DMS53 treated with DMSO at 0.1 percent for 48 hours (cell line): ENCODE data around the gene IGSF3.
A peak's percentile ranks its signal among the peaks of the same experiment; 100 is the strongest.
"Not testable (repeated sequence)": the region's sequence is repeated elsewhere in the genome, so short reads cannot be mapped to it uniquely, and the experiment has no call there.

Source experiments
- DNase-seq: peaks from one replicate; lab custom pipeline; 2025; ENCODE audit not compliant: unreplicated experiment; lab: John Stamatoyannopoulos, UW

The IGSF3 gene

DNA sequence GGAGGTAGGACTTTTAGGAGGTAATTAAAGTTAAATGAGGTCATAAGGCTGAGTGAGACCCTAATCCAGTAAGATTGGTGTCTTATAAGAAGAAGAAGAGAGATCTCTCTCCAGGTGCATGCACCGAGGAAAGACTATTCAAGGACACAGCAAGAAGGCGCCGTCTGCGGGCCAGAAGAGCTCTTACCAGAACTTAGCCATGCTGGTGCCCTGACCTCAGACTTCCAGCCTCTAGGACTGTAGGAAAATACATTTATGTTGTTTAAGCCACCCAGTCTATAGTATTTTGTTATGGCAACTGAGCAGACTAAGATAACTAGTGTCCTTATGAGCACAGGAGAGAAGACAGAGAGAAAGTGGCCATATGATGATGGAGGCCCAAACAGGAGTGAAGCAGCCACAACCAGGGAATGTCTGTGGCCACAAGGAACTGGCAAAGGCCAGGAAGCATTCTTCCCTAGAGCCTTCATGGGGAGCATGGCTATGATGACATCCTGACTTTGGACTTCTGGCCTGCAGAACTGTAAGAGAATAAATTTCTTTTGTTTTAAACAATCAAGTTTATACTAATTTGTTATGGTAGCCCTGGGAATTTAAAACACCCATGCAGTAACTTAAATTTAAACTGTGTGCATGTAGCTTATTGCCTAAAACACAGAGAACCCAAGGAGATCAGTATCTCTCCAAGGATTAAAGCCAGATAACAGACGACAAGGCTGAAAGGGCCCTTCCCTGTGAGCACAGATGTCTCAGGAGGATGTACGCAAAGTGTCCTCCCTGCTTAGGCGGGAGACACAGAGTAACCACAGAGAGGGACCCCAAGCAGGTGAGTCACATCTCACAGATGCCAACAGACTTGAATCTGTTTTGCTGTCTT is 86.8 kb downstream of the IGSF3 start:
- no peak for DNase-seq

DNA sequence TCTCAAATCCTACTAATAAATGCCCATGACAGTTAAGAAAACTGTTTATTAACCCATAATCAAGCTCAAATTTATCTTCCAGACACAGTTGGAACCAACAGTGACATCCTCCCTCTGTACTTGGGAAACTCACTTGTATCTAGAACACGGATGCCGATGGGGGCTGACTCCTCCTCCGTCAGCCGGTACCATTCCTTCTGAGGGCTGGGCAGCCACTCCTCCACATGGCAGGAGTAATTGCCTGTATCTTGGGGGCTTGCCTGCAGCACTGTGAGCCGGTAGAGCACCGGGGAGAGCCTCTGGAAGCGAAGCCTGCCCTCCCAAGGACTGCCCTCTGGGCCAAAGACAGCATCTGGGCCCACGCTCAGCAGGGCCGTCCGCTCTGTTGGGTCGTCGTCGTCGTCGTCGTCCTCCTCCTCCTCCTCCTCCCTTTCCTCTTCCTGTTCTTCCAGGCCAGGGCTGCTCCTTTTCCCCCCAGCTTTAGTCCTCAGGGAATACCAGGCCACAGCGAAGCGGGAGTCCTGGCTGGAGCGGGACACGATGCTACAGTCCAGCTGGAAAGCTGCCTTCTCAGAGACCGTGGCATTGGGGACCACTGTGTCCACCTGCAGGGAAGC is 88.2 kb downstream of the IGSF3 start:
- DNase-seq: no peak

DNA sequence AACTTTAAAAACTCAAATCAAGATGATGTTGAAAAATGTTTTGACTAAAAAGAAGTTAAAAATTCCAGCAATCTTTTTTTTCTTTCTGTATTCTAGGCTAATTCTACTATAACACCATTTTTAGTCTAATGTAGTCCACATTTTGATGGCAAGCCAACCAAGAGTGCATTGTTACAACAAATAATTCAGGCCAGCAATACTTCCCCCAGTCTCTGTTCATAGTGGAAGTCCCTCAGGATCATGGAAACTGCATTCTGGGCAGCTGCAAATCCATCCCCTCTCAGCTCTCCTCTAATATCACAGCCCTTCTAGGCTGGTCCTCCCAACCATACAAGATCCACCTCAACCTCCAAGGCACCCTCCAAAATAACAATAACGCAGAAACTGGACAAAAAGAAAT is 89.0 kb downstream of the IGSF3 start:
- DNase-seq: no peak

DNA sequence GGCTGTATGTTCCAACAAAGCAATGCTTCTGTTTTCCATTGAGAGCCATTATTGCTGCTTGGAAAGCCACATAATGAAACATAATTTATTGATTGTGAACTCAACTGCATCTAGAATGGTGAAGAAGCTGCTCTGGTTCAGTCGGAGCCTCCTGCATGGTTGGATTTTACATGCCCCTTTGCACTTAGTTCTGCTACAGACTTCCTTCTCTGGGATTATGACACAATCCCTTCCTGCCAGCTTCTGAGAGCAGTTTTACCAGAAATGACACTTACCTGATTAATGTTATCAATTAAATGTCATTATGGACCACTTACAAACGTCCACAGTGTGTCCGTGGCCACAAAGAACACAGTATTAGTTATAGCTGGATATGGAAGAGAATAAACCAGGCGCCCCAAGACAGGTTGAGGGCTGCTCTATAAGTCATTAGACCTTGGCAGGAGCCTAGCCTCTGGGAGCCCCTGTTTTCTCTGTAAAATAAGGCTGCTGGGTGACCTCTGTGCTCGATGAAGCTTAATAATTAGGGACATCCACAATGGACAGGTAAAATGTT is 89.7 kb downstream of the IGSF3 start:
- no peak for DNase-seq

DNA sequence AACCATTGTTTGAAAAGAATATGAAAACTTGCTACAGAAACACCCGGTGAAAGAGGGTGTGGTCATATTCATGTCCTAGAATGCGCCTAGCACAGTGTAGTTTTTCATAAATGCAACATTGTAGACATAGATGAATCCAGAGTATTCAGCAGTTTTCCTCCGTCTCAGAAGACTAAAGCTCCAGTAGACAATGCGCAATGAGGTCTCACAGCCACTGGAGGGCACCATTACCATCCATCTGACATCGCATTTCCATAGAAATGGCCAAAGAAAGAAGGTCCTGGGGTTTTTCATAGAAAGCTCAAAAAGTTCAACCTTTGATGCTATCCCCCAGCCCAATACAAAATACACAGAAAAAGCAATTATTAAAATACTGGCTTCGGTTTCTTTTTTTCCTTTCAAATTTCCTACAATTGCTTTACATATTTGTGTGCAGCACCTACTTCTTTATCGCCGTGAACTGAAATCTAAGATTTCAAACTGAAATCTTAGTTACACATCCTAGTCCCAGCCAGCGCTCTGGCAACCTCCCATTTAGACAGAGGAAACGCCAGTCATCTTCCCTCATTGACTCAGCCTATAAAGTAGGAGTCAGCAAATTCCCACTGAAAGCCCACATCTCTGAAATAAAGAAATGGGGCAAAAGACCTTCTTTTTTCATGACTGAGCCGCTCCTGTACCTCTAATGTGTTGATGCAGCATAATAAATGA is 92.8 kb downstream of the IGSF3 start:
- peak; percentile 16 for DNase-seq

DNA sequence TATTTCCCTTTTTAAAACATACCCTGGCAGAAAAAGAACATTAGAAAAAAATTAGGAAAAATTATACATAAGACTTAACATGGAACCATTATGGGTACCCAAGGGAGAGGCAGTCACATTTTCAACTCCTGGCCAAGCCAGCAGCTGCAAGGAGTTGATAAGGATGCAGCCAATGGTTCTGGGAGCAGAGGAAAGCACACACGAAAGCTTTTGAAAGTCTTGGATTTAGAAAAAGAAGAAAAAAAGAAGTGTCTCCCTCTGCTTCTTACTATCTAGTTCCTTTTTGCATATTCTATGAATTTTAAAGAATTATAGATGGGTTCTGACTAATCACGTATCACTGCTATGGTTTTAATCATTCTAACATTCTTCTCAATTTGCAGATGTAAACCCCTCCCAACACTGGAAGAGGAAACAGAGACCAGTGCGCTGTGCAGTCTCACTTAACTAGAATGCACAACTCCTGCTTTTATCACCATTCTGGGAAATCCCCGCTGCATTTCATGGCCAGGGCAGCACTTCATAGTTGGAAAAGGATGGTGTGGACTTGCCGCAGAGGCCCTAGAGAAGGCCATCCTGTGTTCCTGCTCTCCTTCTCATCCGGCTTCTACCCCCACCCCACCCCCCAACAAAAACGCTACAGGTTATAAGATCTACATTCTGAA is 94.0 kb downstream of the IGSF3 start:
- DNase-seq: no peak

DNA sequence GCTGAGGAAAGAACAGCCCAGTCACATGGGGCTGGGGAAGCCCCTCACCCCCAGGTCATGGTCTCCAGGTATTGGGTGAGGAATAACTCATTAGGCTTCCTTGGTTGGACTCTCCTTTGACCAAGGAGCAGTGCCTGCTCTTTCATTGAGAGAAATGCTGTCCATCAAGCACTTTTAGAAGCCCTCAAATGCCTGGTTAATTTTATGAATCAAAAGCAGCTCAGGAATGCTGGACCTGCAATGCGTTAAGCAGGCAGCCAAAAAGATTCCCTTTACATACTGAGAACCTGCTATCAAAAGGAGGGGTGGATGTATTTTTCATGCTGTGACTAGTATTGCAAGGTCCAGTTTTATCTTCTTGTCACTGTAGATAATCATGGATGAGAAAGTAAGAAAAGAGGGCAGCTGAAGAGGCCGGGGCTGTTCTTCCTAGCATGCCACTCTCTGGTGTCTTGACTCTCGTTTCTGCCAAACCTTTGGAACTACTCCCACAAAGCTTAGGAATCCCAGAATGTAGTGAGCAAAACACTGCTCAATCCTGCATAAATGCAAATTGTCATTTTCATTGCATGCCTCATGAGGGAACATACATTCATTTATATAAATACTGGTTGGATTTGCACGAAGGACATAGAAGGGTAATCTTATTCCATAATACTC is 94.6 kb downstream of the IGSF3 start:
- no peak for DNase-seq

DNA sequence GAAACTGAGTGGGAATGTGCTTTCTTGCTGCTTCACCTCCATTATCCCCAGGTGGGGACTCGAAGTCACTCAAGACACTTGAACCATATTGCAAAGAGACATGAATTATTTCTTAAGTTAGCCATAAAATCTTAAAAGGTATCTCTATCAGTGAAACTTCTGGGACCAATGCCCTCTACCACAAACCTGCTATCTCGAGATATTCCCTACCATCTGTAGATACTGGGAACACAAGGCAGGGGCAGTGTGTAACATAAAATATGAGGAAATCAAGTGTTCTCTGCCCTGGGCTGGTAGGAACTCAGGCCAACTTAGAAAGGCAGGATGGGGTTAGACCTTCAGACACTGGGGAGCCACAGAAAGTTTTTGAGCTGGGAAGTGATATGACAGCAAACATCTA is 95.4 kb downstream of the IGSF3 start:
- no peak for DNase-seq

DNA sequence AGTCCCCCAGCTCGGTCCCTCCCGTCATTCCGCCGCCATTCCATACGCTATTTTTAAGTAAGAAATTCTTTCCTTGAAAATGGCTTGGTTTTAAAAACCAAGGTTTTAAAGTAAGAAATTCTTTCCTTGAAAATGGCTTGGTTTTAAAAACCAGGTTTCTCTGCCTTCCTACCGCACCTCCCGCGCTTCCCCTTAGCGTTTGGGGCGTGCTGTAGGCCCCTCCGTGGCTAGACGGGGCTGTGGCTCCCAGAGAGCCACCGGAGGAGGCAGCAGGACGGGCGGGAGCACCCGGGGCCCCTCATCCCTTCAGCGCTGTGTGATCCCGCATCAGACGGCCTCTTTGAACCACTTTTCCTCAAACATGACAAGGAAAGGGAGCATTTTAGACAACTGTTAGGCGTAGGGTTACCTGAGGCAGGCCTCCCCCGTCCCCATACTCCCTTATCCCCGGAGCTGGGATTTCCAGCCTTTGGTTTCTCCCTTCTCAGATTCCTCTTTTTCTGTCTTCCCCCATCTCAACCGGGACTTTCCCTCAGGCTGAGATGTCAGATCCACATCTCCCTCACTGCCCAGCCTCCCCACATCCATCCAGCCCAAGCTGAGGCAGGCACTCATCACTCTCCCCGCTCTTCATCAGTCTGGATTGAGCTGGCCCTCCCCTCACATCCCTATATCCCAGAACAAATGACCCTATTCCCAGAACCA is 96.2 kb downstream of the IGSF3 start:
- no peak for DNase-seq

DNA sequence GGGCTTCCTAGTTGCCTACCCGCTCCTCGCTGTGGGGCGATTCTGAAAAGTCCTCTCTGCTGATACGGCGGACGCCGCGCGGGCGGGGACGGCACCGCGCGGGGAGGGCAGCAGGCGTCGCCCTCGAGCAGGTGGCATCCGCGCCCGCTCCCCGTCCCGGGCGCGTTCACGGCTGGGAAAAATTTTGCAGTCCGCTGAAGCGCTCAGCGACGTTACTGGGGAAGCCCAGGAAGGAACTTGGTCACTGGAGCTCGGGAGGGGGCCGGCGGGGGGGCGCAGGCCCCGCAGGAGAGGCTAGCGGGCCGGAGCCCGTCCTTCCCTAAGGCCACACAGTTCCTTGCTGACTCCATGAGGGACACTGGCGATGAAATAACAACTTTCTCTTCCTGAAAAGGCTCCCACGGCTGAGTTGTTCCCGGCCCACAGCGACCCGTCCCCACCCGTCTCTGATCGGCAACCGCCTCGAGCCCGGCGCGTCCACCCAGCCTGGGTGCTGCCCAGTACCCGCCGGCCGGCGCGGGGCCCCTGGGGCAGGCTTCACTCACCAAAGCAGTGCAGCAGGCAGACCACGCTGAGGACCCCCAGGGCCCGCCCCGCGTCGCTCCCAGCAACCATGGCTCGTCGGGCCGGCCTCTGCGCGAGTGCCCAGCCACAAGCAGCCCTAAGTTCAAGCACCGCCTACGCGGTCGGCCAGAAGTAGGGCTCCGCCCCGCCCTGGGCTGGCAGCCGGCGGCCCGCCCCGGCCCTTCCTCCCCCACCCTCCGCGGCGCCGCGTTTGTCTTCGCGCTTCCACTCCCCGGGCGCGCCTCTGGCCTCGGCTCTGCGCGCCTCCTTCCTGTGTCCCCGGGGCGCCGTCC is 96.9 kb downstream of the IGSF3 start, which contains the start of gene CD58:
TSS of gene CD58 (minus strand) at position 669 of the 857 bp plus-strand sequence. CDS start at position 615, 54 bp downstream.
- DNase-seq: peak; percentile 35

DNA sequence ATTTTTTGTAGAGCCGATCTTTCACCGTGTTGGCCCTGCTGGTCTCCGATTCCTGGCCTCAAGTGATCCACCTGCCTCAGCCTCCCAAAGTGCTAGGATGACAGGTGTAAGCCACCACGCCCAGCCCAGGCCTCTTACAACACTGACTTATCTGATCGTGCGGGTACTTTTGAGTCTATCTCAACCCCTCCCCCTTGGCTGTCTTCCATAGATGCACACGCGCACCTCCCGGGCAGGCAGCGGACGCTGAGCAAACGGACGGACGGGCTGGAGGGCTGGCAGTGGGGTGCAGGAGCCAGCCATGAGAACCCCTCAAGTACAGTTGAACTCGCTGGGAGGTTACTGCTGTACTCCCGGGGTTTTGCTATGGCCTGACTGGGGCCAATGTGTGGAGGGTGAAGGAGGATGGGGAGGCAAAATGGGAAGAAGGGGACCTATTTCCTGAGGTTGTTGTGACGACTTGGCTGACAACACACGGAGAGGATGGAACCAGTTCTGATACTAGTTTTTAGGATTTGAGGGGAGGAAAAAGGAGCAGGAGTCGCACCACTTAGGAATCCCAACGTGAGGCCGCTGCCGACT is 97.7 kb downstream of the IGSF3 start:
- DNase-seq: no peak

DNA sequence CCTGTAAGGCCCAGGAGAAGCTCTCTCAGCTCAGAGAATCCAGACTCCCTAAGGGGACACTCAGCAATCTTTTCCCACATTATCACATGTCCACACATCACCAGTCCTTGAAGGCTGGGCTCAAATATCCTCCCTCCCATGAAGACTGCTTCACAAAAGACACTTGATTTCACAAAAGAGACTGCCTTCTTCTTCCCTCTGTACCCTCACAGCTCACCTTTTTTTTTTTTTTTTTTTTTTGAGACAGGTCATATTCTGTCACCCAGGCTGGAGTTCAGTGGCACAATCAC is 98.2 kb downstream of the IGSF3 start:
- DNase-seq: no peak

DNA sequence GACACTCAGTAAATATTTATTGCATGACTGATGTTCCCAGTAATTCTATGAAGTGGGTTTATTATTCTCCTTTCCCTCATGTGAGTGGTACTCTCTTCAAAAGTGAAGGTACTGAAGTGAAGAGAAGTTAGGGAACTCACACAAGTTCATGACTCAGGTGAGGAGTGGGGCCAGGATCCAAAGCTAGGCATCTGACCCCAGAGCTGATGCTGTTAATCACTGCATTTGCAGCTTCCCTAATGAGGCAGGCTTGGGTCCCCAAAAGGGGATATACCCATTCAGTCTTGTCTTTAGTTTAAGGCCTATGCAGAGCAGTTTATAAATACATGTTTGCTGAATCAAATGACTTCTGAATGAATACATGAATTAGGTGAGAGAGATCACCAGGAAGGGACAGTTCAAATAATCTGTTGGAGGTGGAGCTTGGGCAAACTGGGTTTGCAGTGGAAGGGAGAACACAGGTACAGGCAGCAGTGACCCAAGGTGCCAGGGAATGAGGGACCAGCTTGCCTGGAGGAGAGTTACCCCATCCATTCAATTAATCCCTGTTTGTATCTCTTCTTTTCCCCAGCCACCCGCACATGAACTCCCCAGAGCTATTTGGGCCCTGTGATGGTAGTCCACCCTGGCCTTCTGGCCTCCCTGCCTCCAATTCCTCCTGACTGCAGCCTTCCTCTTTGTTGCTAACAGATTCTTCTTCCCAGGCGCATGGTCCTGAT is 98.7 kb downstream of the IGSF3 start:
- DNase-seq: no peak

DNA sequence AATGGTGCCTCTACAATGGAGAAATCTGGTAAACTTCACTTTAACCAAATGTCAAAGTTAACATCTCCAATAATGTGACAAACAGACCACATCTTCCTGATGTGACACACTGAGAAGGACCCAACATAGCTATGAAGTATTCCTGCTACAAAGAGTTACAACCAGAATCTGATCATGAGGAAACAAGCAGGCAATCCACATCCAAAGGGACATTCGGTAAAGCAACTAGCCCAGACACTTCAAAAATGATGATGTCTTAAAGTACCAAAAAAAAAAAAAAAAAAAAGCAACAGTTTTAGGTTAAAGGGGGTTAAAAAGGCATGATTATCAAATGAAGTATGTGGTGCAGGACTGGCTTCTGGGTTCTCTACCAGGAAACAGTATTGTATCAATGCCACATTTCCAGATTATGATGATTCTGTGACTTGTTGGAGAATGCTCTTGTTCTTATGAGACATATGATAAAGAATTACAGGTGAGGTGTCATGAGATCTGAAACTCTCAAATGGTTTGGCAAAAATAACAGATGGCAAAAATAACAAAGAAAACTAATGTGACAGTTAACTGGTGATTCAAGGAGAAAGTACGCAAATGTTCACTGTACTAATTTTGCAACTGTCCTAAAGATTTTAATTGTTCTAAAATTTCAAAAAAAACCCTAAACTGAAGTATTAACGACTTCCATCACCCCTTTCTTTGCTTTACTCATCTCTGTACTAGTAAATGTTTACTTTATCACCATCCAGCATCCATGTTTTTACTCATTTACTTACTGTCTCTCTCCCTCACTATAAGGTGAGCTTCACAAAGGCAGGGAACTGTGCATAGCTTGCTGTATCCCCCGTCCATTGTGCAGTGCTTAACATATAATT is 99.5 kb downstream of the IGSF3 start:
- no peak for DNase-seq

DNA sequence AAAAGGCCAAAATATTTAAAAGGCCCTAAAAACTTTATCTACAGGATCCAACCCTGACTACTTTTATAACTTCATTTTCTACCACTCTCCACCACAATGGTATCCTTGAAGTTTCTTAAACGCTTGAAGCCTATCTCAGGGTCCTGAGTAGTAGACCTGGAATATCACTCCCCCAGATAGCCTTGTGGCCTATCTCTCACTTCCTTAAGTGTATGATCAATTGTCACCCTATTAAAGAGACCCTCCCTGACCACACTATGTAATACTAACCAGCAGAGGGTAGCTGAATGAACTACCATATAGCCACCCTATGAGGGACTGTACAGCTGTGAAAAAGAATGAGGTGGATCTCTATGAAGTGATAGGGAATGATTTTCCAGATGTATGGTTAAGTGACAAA is 102.3 kb downstream of the IGSF3 start:
- DNase-seq: no peak

DNA sequence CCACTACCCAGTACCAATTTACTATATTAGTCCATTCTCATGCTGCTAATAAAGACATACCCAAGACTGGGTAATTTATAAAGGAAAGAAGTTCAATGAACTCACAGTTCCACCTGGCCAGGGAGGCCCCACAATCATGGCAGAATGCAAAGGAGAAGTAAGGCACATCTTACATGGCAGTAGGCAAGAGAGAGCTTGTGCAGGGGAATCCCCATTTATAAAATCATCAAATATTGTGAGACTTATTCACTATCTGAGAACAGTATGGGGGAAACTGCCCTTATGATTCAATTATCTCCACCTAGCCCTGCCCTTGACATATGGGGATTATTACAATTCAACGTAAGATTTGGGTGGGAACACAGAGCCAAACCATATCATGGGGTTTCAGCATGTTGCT is 103.1 kb downstream of the IGSF3 start:
- no peak for DNase-seq

DNA sequence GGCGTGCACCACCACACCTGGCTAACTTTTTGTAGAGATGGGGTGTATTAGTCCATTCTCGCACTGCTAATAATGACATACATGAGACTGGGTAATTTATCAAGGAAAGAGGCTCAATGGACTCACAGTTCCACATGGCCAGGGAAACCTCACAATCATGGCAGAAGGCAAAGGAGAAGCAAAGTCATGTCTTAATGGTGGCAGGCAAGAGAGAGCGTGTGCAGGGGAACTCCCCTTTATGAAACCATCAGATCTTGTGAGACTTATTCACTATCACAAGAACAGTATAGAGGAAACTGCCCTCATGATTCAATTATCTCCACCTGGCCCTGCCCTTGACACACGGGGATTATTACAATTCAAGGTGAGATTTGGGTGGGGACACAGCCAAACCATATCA is 105.1 kb downstream of the IGSF3 start:
- DNase-seq: not testable (repeated sequence)
